Spleen (tissue), 11 donors: ENCODE results near the gene AUP1. TPM values are rescaled to one million over a fixed set of nuclear protein-coding genes. Genes with fewer than 3 reads are reported as not detected.

Source experiments
- DNase-seq: peaks from one replicate; pipeline ENCODE4 v3.0.0-alpha.2; 2020
- H3K27ac ChIP-seq, 8 donors: fragments of 200-600 bp; sonication (generic) in 7 of 8; 1 replicate in 4 of 8; 2 replicates in 4 of 8; pipeline versions ENCODE4 v1.5.0 to v1.8.0; 2016 to 2021; ENCODE audit warnings: inconsistent platforms in 4 of 8, mild to moderate bottlenecking in 4 of 8, moderate library complexity in 1 of 8
- H3K27me3 ChIP-seq, 7 donors: fragments of 200-600 bp; sonication (generic) in 6 of 7; replicated peaks in 1 of 7; 1 replicate in 4 of 7; 2 replicates in 3 of 7; pipeline versions ENCODE4 v1.5.0 to v1.8.0; 2016 to 2021; ENCODE audit warnings: inconsistent platforms in 3 of 7, mild to moderate bottlenecking in 1 of 7
- H3K36me3 ChIP-seq, 6 donors: fragments of 200-600 bp; sonication (generic) in 5 of 6; 1 replicate in 4 of 6; 2 replicates in 2 of 6; pipeline versions ENCODE4 v1.5.0 to v1.8.0; 2016 to 2021; ENCODE audit warnings: inconsistent platforms in 2 of 6
- H3K4me1 ChIP-seq, 6 donors: fragments of 200-600 bp; sonication (generic) in 5 of 6; 1 replicate in 3 of 6; 2 replicates in 3 of 6; pipeline versions ENCODE4 v1.5.0 to v1.8.0; 2016 to 2021; ENCODE audit warnings: inconsistent platforms in 3 of 6
- H3K4me3 ChIP-seq, 8 donors: fragments of 200-600 bp; sonication (generic) in 7 of 8; 1 replicate in 4 of 8; 2 replicates in 4 of 8; pipeline versions ENCODE4 v1.5.0 to v1.8.0; 2016 to 2021; ENCODE audit warnings: inconsistent platforms in 4 of 8, mild to moderate bottlenecking in 4 of 8, moderate library complexity in 2 of 8
- H3K9me3 ChIP-seq, 8 donors: fragments of 200-600 bp; sonication (generic) in 7 of 8; 1 replicate in 4 of 8; 2 replicates in 4 of 8; pipeline versions ENCODE4 v1.5.0 to v1.8.0; 2016 to 2021; ENCODE audit warnings: inconsistent platforms in 4 of 8
- CTCF ChIP-seq, 11 experiments: fragments of 200-600 bp in 7 of 11; fragments of 450-650 bp in 4 of 11; sonication (generic) in 4 of 11; IDR thresholded peaks in 8 of 11; conservative IDR thresholded peaks in 3 of 11; 1 replicate in 7 of 11; 2 replicates in 4 of 11; pipeline versions ENCODE4 v1.4.0 to v1.8.0; 2016 to 2021; ENCODE audit warnings: antibody characterized with exemption in 11 of 11, inconsistent platforms in 4 of 11, mild to moderate bottlenecking in 1 of 11
- POLR2A ChIP-seq, 3 donors: fragments of 450-650 bp; IDR thresholded peaks; one replicate each; pipeline ENCODE4 v1.5.1; 2017; ENCODE audit warnings: antibody characterized with exemption in 3 of 3, mild to moderate bottlenecking in 1 of 3
- POLR2AphosphoS5 ChIP-seq, 3 donors: sonication (generic); formaldehyde crosslinking; IDR thresholded peaks; one replicate each; pipeline ENCODE4 v1.5.1; 2017; ENCODE audit warnings: antibody characterized with exemption in 3 of 3
- WGBS, 5 donors: extraction: QIAGEN DNeasy Blood & Tissue Kit in 3 of 5; methylation state at CpG; one replicate each; pipeline versions ENCODE4 v1.1.5 to v1.1.7; 2013 to 2018; 5-methylcytosine and 5-hydroxymethylcytosine counted together
- intact Hi-C: fragments of 100-400 bp; cut with DNase I; formaldehyde crosslinking; loops from one replicate; pipeline ENCODE4 v1.15.0; 2023; ENCODE audit warnings: low total_unique reads
- polyA plus RNA-seq, 3 donors: library from polyadenylated mRNA; stranded (reverse); fragments of 200-250 nt; gene quantifications; one replicate each; pipeline ENCODE4 v1.2.1, GENCODE V29; 2013
- total RNA-seq, 7 donors: library from RNA; depleted of rRNA in 3 of 7; stranded (reverse); fragments of >200 nt in 3 of 7; fragmentation: NEBNext Ultra II Directional in 4 of 7; extraction: Animal tissue kit (Norgen Biotek cat#: 25700) in 4 of 7; gene quantifications; one replicate each; pipeline versions ENCODE4 v1.1.0 to v1.2.1, GENCODE V29; 2016 to 2021
- donor health status: healthy with polysubstance abuse.
- donor health status: DM: no; HTN: no; CAD: no; lungs with moderate emphysema.
- donor health status: DM: no; HTN: no; CAD: no.
- donor health status: Bipolar disorder and iron deficiency.
- donor health status: healthy.
- donor health status: DM: no; HTN: no; CAD: no.
- donor health status: DM: yes; HTN: yes; CAD: no.

AUP1 gene
- total and polyA plus RNA-seq, 10 donors: 107 to 226 (median 135) TPM

- WGBS, 5 donors: 1 to 3% (median 1%) methylated on average over 23 to 50 of the region's 50 CpGs
- H3K36me3 ChIP-seq: peaks cover 0 to 69% (median 27%) of the 10 kb centered on the region in 6 donors
- intact Hi-C loops: loop anchor here (5.0 kb wide), 1 partner anchor 104 kb away; no protein-coding TSS in a partner anchor
Observed at GRCh38 chr2:74482801-74483674, 46.5 kb downstream of the AUP1 start, which contains the start of the genes CCDC142 and TTC31. TSS of gene CCDC142 (minus strand) at chr2:74482998. CDS start at chr2:74482837, 161 bp downstream. TSS of gene TTC31 (plus strand) at chr2:74483081. CDS start at chr2:74483096, 15 bp downstream.

GRCh38 chr2:74481961-74482800 lies 47.3 kb downstream of the AUP1 start:
- Histone ChIP-seq H3K36me3 (peaks cover 0 to 69% (median 27%) of the 10 kb centered on the region in 6 donors), H3K4me1 (peaks cover 33 to 68% (median 40%) of the 10 kb centered on the region in 6 donors), H3K27me3 (no peaks in the 10 kb centered on the region), H3K4me3 (peak overlapping the region; percentile 72 to 96 (median 88)), H3K27ac (peak overlapping the region; percentile 85 to 97 (median 94)), H3K9me3 (no peaks in the 10 kb centered on the region)
- WGBS, 5 donors: 0 to 7% (median 2%) methylated on average over 31 to 80 of the region's 80 CpGs
- DNase-seq: peak; percentile 92
- TF ChIP-seq POLR2AphosphoS5 (IDR thresholded peaks at IDR 0.05) (no peak), POLR2A (IDR thresholded peaks at IDR 0.05) (no peak), CTCF (IDR thresholded peaks at IDR 0.05 in 8 of 11, conservative IDR thresholded peaks at IDR 0.05 in 3 of 11) (no peak)
- intact Hi-C loops: loop anchor here (5.0 kb wide), 1 partner anchor 105 kb away; no protein-coding TSS in a partner anchor

More at GRCh38 chr2:74482801-74483674, 46.5 kb downstream of the AUP1 start, which contains the start of the genes CCDC142 and TTC31:
- Histone ChIP-seq H3K4me1 (peaks cover 33 to 64% (median 40%) of the 10 kb centered on the region in 6 donors), H3K27me3 (no peaks in the 10 kb centered on the region), H3K27ac (peak within 1 kb of the TSS; percentile 85 to 97 (median 94)), H3K9me3 (no peaks in the 10 kb centered on the region), H3K4me3 (peak within 1 kb of the TSS; percentile 72 to 96 (median 88))
- TF ChIP-seq CTCF (IDR thresholded peaks at IDR 0.05 in 8 of 11, conservative IDR thresholded peaks at IDR 0.05 in 3 of 11) (peak; percentile 83 to 98 (median 94)), POLR2A (IDR thresholded peaks at IDR 0.05) (peak in 1 of 3 donors; percentile 55), POLR2AphosphoS5 (IDR thresholded peaks at IDR 0.05) (peak; percentile 82 to 93 (median 85))
- peak; percentile 98 for DNase-seq

- no peak for DNase-seq
- Histone ChIP-seq H3K4me3 (peak overlapping the region; percentile 72 to 96 (median 88)), H3K9me3 (no peaks in the 10 kb centered on the region), H3K36me3 (peaks cover 0 to 69% (median 25%) of the 10 kb centered on the region in 6 donors), H3K27me3 (no peaks in the 10 kb centered on the region), H3K27ac (peak overlapping the region in 5 of 8 donors; percentile 93 to 97 (median 94)), H3K4me1 (peaks cover 33 to 68% (median 40%) of the 10 kb centered on the region in 6 donors)
- 48 to 93% (median 70%) methylated on average over 2 to 3 of the region's 3 CpGs for WGBS, 5 donors
- intact Hi-C loops: loop anchor here (5.0 kb wide), 1 partner anchor 106 kb away; no protein-coding TSS in a partner anchor
- no peak for TF ChIP-seq POLR2AphosphoS5 (IDR thresholded peaks at IDR 0.05)
- TF ChIP-seq POLR2A (IDR thresholded peaks at IDR 0.05): no peak
- TF ChIP-seq CTCF (IDR thresholded peaks at IDR 0.05 in 8 of 11, conservative IDR thresholded peaks at IDR 0.05 in 3 of 11): no peak
Observed at GRCh38 chr2:74481431-74481830, 48.1 kb downstream of the AUP1 start.

Other genes starting within 250 kb of the AUP1 start
- gene SLC4A5, start 186.3 kb downstream of the AUP1 start, total RNA-seq: 1 to 10 TPM; 2.1 to 9.7 (median 3.9) TPM
- 1 to 10 TPM in 1 of 3 donors, under 1 TPM in 2; 0.45 to 1.1 (median 0.62) TPM for gene SLC4A5, start 186.3 kb downstream of the AUP1 start, polyA plus RNA-seq
- gene DCTN1, start 149.4 kb downstream of the AUP1 start, total RNA-seq: 100 to 1,000 TPM in 4 of 7 donors, 10 to 100 TPM in 3; 81.8 to 113 (median 100) TPM
- 10 to 100 TPM; 47.8 to 77.2 (median 53.7) TPM for gene DCTN1, start 149.4 kb downstream of the AUP1 start, polyA plus RNA-seq
- 1 to 10 TPM; 1.7 to 4.0 (median 2.8) TPM for gene C2orf81, start 108.1 kb downstream of the AUP1 start, total RNA-seq
- gene C2orf81, start 108.1 kb downstream of the AUP1 start, polyA plus RNA-seq: 1 to 10 TPM; 3.2 to 5.7 (median 5.1) TPM
- gene WDR54, start 108.0 kb downstream of the AUP1 start, total RNA-seq: 10 to 100 TPM; 15.1 to 24.3 (median 17.9) TPM
- 10 to 100 TPM; 23.7 to 26.0 (median 24.4) TPM for gene WDR54, start 108.0 kb downstream of the AUP1 start, polyA plus RNA-seq
- gene RTKN, start 87.8 kb downstream of the AUP1 start, total RNA-seq: 10 to 100 TPM in 3 of 7 donors, 1 to 10 TPM in 4; 5.0 to 11.1 (median 9.8) TPM
- 1 to 10 TPM; 3.2 to 6.9 (median 3.4) TPM for gene RTKN, start 87.8 kb downstream of the AUP1 start, polyA plus RNA-seq
- gene INO80B, start 74.6 kb downstream of the AUP1 start, total RNA-seq: 10 to 100 TPM in 6 of 7 donors, 1 to 10 TPM in 1; 9.0 to 42.9 (median 28.6) TPM
- gene INO80B, start 74.6 kb downstream of the AUP1 start, polyA plus RNA-seq: 10 to 100 TPM; 36.7 to 50.3 (median 43.7) TPM
- 10 to 100 TPM; 39.5 to 80.7 (median 58.5) TPM for gene WBP1, start 71.3 kb downstream of the AUP1 start, total RNA-seq
- gene WBP1, start 71.3 kb downstream of the AUP1 start, polyA plus RNA-seq: 10 to 100 TPM; 64.7 to 84.2 (median 78.8) TPM
- gene MOGS, start 64.3 kb downstream of the AUP1 start, total RNA-seq: 10 to 100 TPM; 49.2 to 61.6 (median 56.7) TPM
- gene MOGS, start 64.3 kb downstream of the AUP1 start, polyA plus RNA-seq: 10 to 100 TPM; 24.6 to 35.5 (median 31.0) TPM
- gene MRPL53, start 57.0 kb downstream of the AUP1 start, total RNA-seq: 10 to 100 TPM; 13.0 to 74.3 (median 61.7) TPM
- gene MRPL53, start 57.0 kb downstream of the AUP1 start, polyA plus RNA-seq: 10 to 100 TPM; 69.4 to 86.7 (median 78.6) TPM
- gene CCDC142, start 46.7 kb downstream of the AUP1 start, total RNA-seq: 10 to 100 TPM; 22.2 to 59.4 (median 31.6) TPM
- gene CCDC142, start 46.7 kb downstream of the AUP1 start, polyA plus RNA-seq: 1 to 10 TPM; 2.8 to 9.3 (median 3.4) TPM
- gene TTC31, start 46.6 kb downstream of the AUP1 start, total RNA-seq: 10 to 100 TPM; 34.3 to 51.3 (median 38.3) TPM
- 10 to 100 TPM; 15.7 to 26.7 (median 21.6) TPM for gene TTC31, start 46.6 kb downstream of the AUP1 start, polyA plus RNA-seq
- 1 to 10 TPM in 3 of 7 donors, under 1 TPM in 4; 0.52 to 2.7 (median 0.89) TPM for gene LBX2, start 30.1 kb downstream of the AUP1 start, total RNA-seq
- 1 to 10 TPM in 1 of 3 donors, under 1 TPM in 2; 0.50 to 1.8 (median 0.93) TPM for gene LBX2, start 30.1 kb downstream of the AUP1 start, polyA plus RNA-seq
- 10 to 100 TPM; 12.7 to 20.4 (median 14.7) TPM for gene PCGF1, start 22.0 kb downstream of the AUP1 start, total RNA-seq
- 10 to 100 TPM in 2 of 3 donors, 1 to 10 TPM in 1; 9.6 to 11.8 (median 11.6) TPM for gene PCGF1, start 22.0 kb downstream of the AUP1 start, polyA plus RNA-seq
- gene TLX2, start 15.3 kb downstream of the AUP1 start, total RNA-seq: not detected
- under 1 TPM in 2 of 3 donors, not detected in 1; 0.04 to 0.05 TPM for gene TLX2, start 15.3 kb downstream of the AUP1 start, polyA plus RNA-seq
- under 1 TPM in 5 of 7 donors, not detected in 2; 0.24 to 0.52 (median 0.43) TPM for gene DQX1, start 3.5 kb downstream of the AUP1 start, total RNA-seq
- gene DQX1, start 3.5 kb downstream of the AUP1 start, polyA plus RNA-seq: under 1 TPM; 0.09 to 0.22 (median 0.11) TPM
- gene HTRA2, start 227 bp upstream of the AUP1 start, total RNA-seq: 10 to 100 TPM; 34.2 to 58.7 (median 38.7) TPM
- gene HTRA2, start 227 bp upstream of the AUP1 start, polyA plus RNA-seq: 10 to 100 TPM; 46.0 to 48.7 (median 48.0) TPM
- 10 to 100 TPM; 11.6 to 27.4 (median 18.0) TPM for gene LOXL3, start 24.2 kb upstream of the AUP1 start, total RNA-seq
- gene LOXL3, start 24.2 kb upstream of the AUP1 start, polyA plus RNA-seq: 1 to 10 TPM; 1.8 to 4.6 (median 3.6) TPM
- 10 to 100 TPM; 36.2 to 59.1 (median 39.7) TPM for gene DOK1, start 25.0 kb upstream of the AUP1 start, total RNA-seq
- 10 to 100 TPM; 19.9 to 41.7 (median 21.0) TPM for gene DOK1, start 25.0 kb upstream of the AUP1 start, polyA plus RNA-seq
- 1 to 10 TPM in 4 of 7 donors, under 1 TPM in 3; 0.43 to 2.0 (median 1.1) TPM for gene M1AP, start 118.6 kb upstream of the AUP1 start, total RNA-seq
- gene M1AP, start 118.6 kb upstream of the AUP1 start, polyA plus RNA-seq: under 1 TPM; 0.26 to 0.61 (median 0.47) TPM
- gene SEMA4F, start 124.5 kb upstream of the AUP1 start, total RNA-seq: 10 to 100 TPM in 1 of 7 donors, 1 to 10 TPM in 6; 5.0 to 11.0 (median 8.1) TPM
- gene SEMA4F, start 124.5 kb upstream of the AUP1 start, polyA plus RNA-seq: 1 to 10 TPM; 1.5 to 2.6 (median 1.5) TPM